Measurements from ENCODE around the gene ANKS1B. TPM values are rescaled to one million over a fixed set of nuclear protein-coding genes. Genes with fewer than 3 reads are reported as not detected.

Gene ANKS1B
- total RNA-seq, 4 donors from 2014 or later, result 0.88 to 10.7 (median 4.4) TPM

DNA sequence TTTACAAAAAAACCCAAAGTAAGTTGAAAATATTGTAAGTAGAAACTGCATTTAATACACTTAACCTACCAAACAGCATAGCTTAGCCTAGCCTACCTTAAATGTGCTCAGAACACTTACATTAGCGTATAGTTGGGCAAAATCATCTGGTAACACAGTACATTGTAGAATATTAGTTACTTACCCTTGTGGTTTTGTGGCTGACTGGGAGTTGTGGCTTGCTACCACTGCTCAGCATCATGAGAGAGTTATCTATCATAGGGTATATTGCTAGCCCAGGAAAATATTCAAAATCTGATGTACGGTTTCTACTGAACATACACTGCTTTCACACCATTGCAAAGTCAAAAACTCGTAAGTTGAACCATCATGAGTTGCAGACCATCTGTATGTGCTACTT, 478.9 kb downstream of the ANKS1B start:
- Histone ChIP-seq H3K9me3 (no peaks in the 10 kb centered on the region), H3K36me3 (no peaks in the 10 kb centered on the region), H3K27ac (no peak overlapping the region), H3K4me3 (no peak overlapping the region), H3K27me3 (no peaks in the 10 kb centered on the region), H3K4me1 (no peaks in the 10 kb centered on the region)
- DNase-seq, result no peak
- no peak for TF ChIP-seq POLR2A (IDR thresholded peaks at IDR 0.05)
- TF ChIP-seq, protein P1, sequence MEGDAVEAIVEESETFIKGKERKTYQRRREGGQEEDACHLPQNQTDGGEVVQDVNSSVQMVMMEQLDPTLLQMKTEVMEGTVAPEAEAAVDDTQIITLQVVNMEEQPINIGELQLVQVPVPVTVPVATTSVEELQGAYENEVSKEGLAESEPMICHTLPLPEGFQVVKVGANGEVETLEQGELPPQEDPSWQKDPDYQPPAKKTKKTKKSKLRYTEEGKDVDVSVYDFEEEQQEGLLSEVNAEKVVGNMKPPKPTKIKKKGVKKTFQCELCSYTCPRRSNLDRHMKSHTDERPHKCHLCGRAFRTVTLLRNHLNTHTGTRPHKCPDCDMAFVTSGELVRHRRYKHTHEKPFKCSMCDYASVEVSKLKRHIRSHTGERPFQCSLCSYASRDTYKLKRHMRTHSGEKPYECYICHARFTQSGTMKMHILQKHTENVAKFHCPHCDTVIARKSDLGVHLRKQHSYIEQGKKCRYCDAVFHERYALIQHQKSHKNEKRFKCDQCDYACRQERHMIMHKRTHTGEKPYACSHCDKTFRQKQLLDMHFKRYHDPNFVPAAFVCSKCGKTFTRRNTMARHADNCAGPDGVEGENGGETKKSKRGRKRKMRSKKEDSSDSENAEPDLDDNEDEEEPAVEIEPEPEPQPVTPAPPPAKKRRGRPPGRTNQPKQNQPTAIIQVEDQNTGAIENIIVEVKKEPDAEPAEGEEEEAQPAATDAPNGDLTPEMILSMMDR (IDR thresholded peaks at IDR 0.05), result no peak

DNA sequence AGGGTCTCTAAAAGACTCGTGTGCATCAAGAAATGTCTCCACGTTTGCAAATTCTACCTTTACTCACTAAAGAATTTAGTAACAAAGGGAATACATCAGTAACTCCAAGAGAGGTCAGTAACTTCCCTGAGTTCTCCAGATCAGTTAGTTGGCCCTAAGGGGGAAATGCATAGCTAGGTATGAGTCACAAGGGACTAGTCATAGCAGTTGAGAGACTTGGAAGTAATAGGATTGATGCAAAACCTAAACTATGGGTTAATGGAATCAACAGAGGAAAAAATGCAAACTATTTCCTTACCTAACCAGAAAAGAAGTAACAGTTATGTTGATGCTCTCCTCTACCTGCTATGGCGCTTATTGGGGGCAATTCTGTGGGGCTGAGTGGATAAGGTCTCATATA, 486.0 kb downstream of the ANKS1B start:
- Histone ChIP-seq H3K36me3 (no peaks in the 10 kb centered on the region), H3K27me3 (no peaks in the 10 kb centered on the region), H3K9me3 (no peaks in the 10 kb centered on the region), H3K4me3 (no peak overlapping the region), H3K27ac (no peak overlapping the region), H3K4me1 (no peaks in the 10 kb centered on the region)
- no peak for DNase-seq
- TF ChIP-seq POLR2A (IDR thresholded peaks at IDR 0.05), result no peak
- TF ChIP-seq, protein P1 (IDR thresholded peaks at IDR 0.05), result no peak

DNA sequence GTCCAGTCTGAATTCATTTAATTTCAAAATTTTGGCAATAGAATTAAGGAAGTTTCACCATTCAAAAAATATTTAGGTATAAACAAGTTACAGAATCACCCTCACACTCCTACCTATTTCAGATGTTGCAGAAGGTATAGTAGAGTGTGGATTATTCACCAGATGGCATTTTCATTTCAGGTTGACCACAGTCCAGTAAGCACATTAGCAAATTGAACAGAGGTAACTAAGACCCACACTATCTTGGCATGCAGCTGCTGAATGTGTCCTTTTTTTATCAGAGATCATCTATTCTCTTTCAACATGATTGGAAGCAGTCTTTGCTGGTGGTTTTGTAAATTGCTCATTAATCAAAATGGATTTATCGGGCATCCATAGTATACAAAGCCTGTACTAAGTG, 488.9 kb downstream of the ANKS1B start:
- no peak for TF ChIP-seq POLR2A (IDR thresholded peaks at IDR 0.05)
- TF ChIP-seq, protein P1 (IDR thresholded peaks at IDR 0.05), result no peak
- Histone ChIP-seq H3K36me3 (no peaks in the 10 kb centered on the region), H3K9me3 (no peaks in the 10 kb centered on the region), H3K27me3 (no peaks in the 10 kb centered on the region), H3K4me3 (no peak overlapping the region), H3K27ac (no peak overlapping the region), H3K4me1 (no peaks in the 10 kb centered on the region)
- DNase-seq, result no peak

DNA sequence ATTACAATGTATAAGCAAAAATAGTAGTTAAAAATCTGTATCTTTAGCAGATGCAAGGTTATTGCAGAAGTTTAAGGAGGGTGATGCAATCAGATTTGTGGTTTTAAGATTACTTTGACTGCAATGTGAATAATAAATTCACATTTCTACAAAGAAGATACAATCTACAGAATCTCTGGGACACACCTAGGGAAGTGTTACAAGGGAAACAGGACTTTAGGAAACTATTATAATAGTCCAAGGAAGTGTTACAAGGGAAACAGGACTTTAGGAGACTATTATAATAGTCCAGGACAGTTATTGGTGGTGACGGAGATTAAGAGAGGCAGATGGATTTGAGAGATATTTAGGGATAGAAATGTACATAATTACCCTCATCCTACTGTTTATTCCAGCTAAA, 491.5 kb downstream of the ANKS1B start:
- Histone ChIP-seq H3K27ac (no peak overlapping the region), H3K27me3 (no peaks in the 10 kb centered on the region), H3K9me3 (no peaks in the 10 kb centered on the region), H3K4me3 (no peak overlapping the region), H3K36me3 (no peaks in the 10 kb centered on the region), H3K4me1 (no peaks in the 10 kb centered on the region)
- TF ChIP-seq, protein P1 (IDR thresholded peaks at IDR 0.05), result no peak
- TF ChIP-seq POLR2A (IDR thresholded peaks at IDR 0.05), result no peak
- no peak for DNase-seq

DNA sequence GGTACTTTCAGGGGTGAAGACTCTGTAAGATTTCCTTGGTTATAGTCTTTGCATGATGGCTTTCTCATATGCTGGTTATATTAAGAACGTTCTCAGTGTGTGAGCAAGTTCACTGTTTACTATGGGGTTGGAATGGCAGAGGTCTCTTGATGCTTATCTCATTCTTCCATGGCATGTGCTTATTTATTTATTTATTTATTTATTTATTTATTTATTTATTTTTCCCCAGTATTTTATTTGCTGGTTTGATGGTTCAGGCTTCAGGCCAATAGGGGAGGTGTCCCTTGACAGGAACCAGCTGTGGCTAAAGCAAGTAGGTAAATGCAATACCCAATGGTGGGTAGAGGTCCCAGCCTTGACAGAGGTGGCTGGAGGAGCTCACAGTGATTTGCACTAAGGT, 498.5 kb downstream of the ANKS1B start:
- H3K36me3 ChIP-seq, result no peaks in the 10 kb centered on the region
- H3K9me3 ChIP-seq, result no peaks in the 10 kb centered on the region
- H3K27me3 ChIP-seq, result no peaks in the 10 kb centered on the region
- H3K4me1 ChIP-seq, result no peaks in the 10 kb centered on the region
- TF ChIP-seq, protein P1 (IDR thresholded peaks at IDR 0.05), result no peak
- no peak for DNase-seq
- H3K4me3 ChIP-seq, result no peak overlapping the region
- H3K27ac ChIP-seq, result no peak overlapping the region

DNA sequence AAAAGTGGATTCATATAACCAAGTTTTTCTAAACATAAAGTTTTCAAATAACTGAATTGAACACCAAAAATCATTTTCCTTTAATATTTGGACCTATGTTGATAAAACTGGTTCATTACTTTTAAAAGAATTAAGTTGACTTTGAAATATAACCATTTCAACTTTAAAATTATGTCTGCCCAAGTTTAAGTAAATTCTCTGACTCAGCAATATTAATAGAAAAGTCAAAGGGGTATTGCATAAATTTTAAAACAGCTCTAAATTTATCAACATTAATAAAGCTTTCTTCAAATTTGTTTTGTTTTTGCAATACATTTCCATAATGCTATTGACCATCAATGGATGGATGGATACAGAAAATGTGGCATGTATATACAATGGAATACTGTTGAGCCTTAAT, 505.6 kb downstream of the ANKS1B start:
- Histone ChIP-seq H3K27me3 (no peaks in the 10 kb centered on the region), H3K27ac (no peak overlapping the region), H3K4me1 (no peaks in the 10 kb centered on the region), H3K9me3 (no peaks in the 10 kb centered on the region), H3K4me3 (no peak overlapping the region), H3K36me3 (no peaks in the 10 kb centered on the region)
- no peak for DNase-seq
- TF ChIP-seq, protein P1 (IDR thresholded peaks at IDR 0.05), result no peak
- TF ChIP-seq POLR2A (IDR thresholded peaks at IDR 0.05), result no peak

All from Peyer's patch (tissue), 4 donors.